ENCODE data around the gene RXFP4. TPM values are rescaled to one million over a fixed set of nuclear protein-coding genes. Genes with fewer than 3 reads are reported as not detected.
"Not testable (repeated sequence)": the region's sequence is repeated elsewhere in the genome, so short reads cannot be mapped to it uniquely, and the experiment has no call there.

RXFP4 gene
- not detected in 2 replicates for total RNA-seq (ENCODE audit: low replicate concordance)

GRCh38 chr1:155940993-155941844 is at the start of gene RXFP4:
RXFP4 (plus strand) TSS chr1:155941638; CDS start chr1:155941710, 72 bp downstream.
- H3K4me2 ChIP-seq = no peak within 1 kb of the TSS
- no peaks in the 10 kb centered on the region for H3K9me3 Mint-ChIP-seq
- no peaks in the 10 kb centered on the region for H3K79me2 ChIP-seq (ENCODE audit: low read depth)
- H3K27me3 ChIP-seq = no peaks in the 10 kb centered on the region
- TF ChIP-seq EZH2 (IDR thresholded peaks at IDR 0.05) (no peak), EZH2phosphoT487 (IDR thresholded peaks at IDR 0.05) (no peak), CTCF (IDR thresholded peaks at IDR 0.05) (no peak)
- peaks cover 3% of the 10 kb centered on the region for H3K36me3 Mint-ChIP-seq
- no peak within 1 kb of the TSS for H3K27ac ChIP-seq
- H2AFZ ChIP-seq (replicated peaks) = no peak within 1 kb of the TSS
- peaks cover 22% of the 10 kb centered on the region for H3K4me1 Mint-ChIP-seq
- no peaks in the 10 kb centered on the region for H3K36me3 ChIP-seq
- no peaks in the 10 kb centered on the region for H3K9me3 ChIP-seq (ENCODE audit: low read depth)
- peak within 1 kb of the TSS; percentile 81 for H3K27ac Mint-ChIP-seq
- peaks cover 23% of the 10 kb centered on the region for H3F3A ChIP-seq (ENCODE audit: low read depth)
- no peak for DNase-seq (ENCODE audit: low spot score)
- peaks cover 5% of the 10 kb centered on the region for H3K4me1 ChIP-seq
- H3K4me3 ChIP-seq = no peak within 1 kb of the TSS
- peak within 1 kb of the TSS; percentile 27 for H3K9ac ChIP-seq
- H3K4me3 Mint-ChIP-seq = peak within 1 kb of the TSS; percentile 17
- H4K20me1 ChIP-seq (ENCODE audit: low read depth) = no peaks in the 10 kb centered on the region
- peaks cover 4% of the 10 kb centered on the region for H3K27me3 Mint-ChIP-seq (ENCODE audit: insufficient read depth, low read depth)

GRCh38 chr1:155892796-155893195 is 48.6 kb upstream of the RXFP4 start:
- Histone ChIP-seq H3K4me2 (no peak overlapping the region), H3K36me3 (no peaks in the 10 kb centered on the region), H3K27ac (no peak overlapping the region), H3K27me3 (no peaks in the 10 kb centered on the region), H3K9me3 (ENCODE audit: low read depth) (no peaks in the 10 kb centered on the region), H3K79me2 (ENCODE audit: low read depth) (no peaks in the 10 kb centered on the region), H4K20me1 (ENCODE audit: low read depth) (no peaks in the 10 kb centered on the region), H3K4me1 (no peaks in the 10 kb centered on the region), H3F3A (ENCODE audit: low read depth) (peaks cover 6% of the 10 kb centered on the region), H3K4me3 (no peak overlapping the region), H3K9ac (no peak overlapping the region), H2AFZ (replicated peaks) (no peak overlapping the region)
- Mint-ChIP-seq H3K27me3 (ENCODE audit: insufficient read depth, low read depth) (no peaks in the 10 kb centered on the region), H3K36me3 (peaks cover 10% of the 10 kb centered on the region), H3K27ac (no peak overlapping the region), H3K4me3 (no peak overlapping the region), H3K4me1 (no peaks in the 10 kb centered on the region), H3K9me3 (no peaks in the 10 kb centered on the region)
- TF ChIP-seq CTCF (IDR thresholded peaks at IDR 0.05) = no peak
- no peak for TF ChIP-seq EZH2phosphoT487 (IDR thresholded peaks at IDR 0.05)
- TF ChIP-seq EZH2 (IDR thresholded peaks at IDR 0.05) = no peak
- no peak for DNase-seq (ENCODE audit: low spot score)

- H3K4me3 Mint-ChIP-seq = no peak overlapping the region
Observed at GRCh38 chr1:155893389-155894142, 47.9 kb upstream of the RXFP4 start.

GRCh38 chr1:155895617-155896016 is 45.8 kb upstream of the RXFP4 start:
- not testable (repeated sequence) for H3K4me1 ChIP-seq; H2AFZ ChIP-seq (replicated peaks); H3K27me3 Mint-ChIP-seq (ENCODE audit: insufficient read depth, low read depth); H3K4me3 ChIP-seq; H3K27ac Mint-ChIP-seq; H3K4me3 Mint-ChIP-seq; H3K4me1 Mint-ChIP-seq; H3K27me3 ChIP-seq; H3K27ac ChIP-seq; H3K79me2 ChIP-seq (ENCODE audit: low read depth); H4K20me1 ChIP-seq (ENCODE audit: low read depth); H3K9ac ChIP-seq; H3K9me3 ChIP-seq (ENCODE audit: low read depth); H3K4me2 ChIP-seq; H3K9me3 Mint-ChIP-seq; DNase-seq (ENCODE audit: low spot score)
- H3K36me3 Mint-ChIP-seq = peaks cover 14% of the 10 kb centered on the region
- peaks cover 11% of the 10 kb centered on the region for H3F3A ChIP-seq (ENCODE audit: low read depth)
- H3K36me3 ChIP-seq = peaks cover 11% of the 10 kb centered on the region

More at GRCh38 chr1:155893389-155894142, 47.9 kb upstream of the RXFP4 start:
- Mint-ChIP-seq H3K27ac (no peak overlapping the region), H3K36me3 (peaks cover 12% of the 10 kb centered on the region), H3K4me1 (no peaks in the 10 kb centered on the region), H3K27me3 (ENCODE audit: insufficient read depth, low read depth) (no peaks in the 10 kb centered on the region), H3K9me3 (no peaks in the 10 kb centered on the region)
- Histone ChIP-seq H3K4me1 (no peaks in the 10 kb centered on the region), H3F3A (ENCODE audit: low read depth) (peaks cover 6% of the 10 kb centered on the region), H3K79me2 (ENCODE audit: low read depth) (no peaks in the 10 kb centered on the region), H3K27ac (no peak overlapping the region), H3K36me3 (no peaks in the 10 kb centered on the region), H3K4me3 (no peak overlapping the region), H3K27me3 (no peaks in the 10 kb centered on the region), H4K20me1 (ENCODE audit: low read depth) (no peaks in the 10 kb centered on the region), H3K9ac (no peak overlapping the region), H3K4me2 (no peak overlapping the region), H2AFZ (replicated peaks) (no peak overlapping the region), H3K9me3 (ENCODE audit: low read depth) (no peaks in the 10 kb centered on the region)
- DNase-seq (ENCODE audit: low spot score) = no peak
- no peak for TF ChIP-seq EZH2 (IDR thresholded peaks at IDR 0.05)
- TF ChIP-seq EZH2phosphoT487 (IDR thresholded peaks at IDR 0.05) = no peak
- no peak for TF ChIP-seq CTCF (IDR thresholded peaks at IDR 0.05)

- not testable (repeated sequence) for H3K4me1 Mint-ChIP-seq; H3K4me3 ChIP-seq; H3K4me2 ChIP-seq; H3K9me3 Mint-ChIP-seq; H3K27ac Mint-ChIP-seq; H3K27me3 ChIP-seq; H3K4me1 ChIP-seq; H2AFZ ChIP-seq (replicated peaks); H3K9me3 ChIP-seq (ENCODE audit: low read depth); H3K27me3 Mint-ChIP-seq (ENCODE audit: insufficient read depth, low read depth); H3K9ac ChIP-seq; H4K20me1 ChIP-seq (ENCODE audit: low read depth); H3K27ac ChIP-seq; H3K79me2 ChIP-seq (ENCODE audit: low read depth); DNase-seq (ENCODE audit: low spot score); H3K4me3 Mint-ChIP-seq
- peaks cover 11% of the 10 kb centered on the region for H3F3A ChIP-seq (ENCODE audit: low read depth)
- H3K36me3 ChIP-seq = peaks cover 11% of the 10 kb centered on the region
- peaks cover 14% of the 10 kb centered on the region for H3K36me3 Mint-ChIP-seq
Observed at GRCh38 chr1:155896476-155896875, 45.0 kb upstream of the RXFP4 start.

All from neural progenitor cell (in vitro differentiated cells).